GM12801 (cell line): ENCODE results near the gene FHIP1A.

ENCODE experiments used
- TF ChIP-seq, protein P1 (sequence below): IDR thresholded peaks from one replicate; pipeline ENCODE4 v1.5.1; 2011; ENCODE audit warnings: control low read depth; ENCODE audit not compliant: insufficient read length; ENCODE audit errors: extremely low read depth

FHIP1A gene

DNA sequence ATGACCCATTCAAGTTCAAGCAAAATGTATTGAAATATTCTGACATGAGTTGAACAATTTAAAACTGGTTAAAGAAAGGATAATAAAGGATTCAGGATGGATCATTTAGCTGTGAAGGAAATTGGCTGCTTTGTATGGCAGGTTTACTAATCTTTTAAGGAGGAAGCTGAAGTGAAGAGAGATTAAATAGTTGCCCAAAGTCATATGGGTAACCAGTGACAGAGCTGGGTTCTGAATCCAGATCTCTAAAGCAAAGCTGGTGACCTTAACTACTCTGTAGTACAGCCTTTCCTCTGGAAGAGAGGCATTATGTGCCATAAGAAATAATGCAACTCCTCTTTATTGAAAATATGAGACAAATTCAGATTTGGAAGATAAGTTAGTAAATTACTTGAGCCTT, 22.8 kb downstream of the FHIP1A start:
- TF ChIP-seq, protein P1, sequence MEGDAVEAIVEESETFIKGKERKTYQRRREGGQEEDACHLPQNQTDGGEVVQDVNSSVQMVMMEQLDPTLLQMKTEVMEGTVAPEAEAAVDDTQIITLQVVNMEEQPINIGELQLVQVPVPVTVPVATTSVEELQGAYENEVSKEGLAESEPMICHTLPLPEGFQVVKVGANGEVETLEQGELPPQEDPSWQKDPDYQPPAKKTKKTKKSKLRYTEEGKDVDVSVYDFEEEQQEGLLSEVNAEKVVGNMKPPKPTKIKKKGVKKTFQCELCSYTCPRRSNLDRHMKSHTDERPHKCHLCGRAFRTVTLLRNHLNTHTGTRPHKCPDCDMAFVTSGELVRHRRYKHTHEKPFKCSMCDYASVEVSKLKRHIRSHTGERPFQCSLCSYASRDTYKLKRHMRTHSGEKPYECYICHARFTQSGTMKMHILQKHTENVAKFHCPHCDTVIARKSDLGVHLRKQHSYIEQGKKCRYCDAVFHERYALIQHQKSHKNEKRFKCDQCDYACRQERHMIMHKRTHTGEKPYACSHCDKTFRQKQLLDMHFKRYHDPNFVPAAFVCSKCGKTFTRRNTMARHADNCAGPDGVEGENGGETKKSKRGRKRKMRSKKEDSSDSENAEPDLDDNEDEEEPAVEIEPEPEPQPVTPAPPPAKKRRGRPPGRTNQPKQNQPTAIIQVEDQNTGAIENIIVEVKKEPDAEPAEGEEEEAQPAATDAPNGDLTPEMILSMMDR, result no peak

DNA sequence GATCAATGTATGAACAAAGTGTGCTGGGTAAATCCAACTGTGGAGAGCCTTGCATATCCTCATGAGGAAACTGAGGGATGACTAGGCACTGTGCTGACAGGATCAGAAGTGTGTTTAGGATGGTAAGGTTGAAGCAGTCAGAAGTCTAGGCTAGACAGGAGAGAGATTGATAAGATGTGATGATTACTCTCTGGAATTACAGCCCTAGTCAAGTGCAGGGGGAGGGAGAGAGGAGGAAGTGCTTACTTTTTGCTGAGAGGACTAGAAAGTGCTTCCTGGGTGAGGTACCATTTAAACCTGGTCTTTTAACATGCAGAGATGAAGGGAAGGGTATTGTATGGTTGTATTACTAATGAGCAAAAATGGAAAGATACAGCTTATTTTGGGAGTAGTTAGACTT, 23.7 kb downstream of the FHIP1A start:
- TF ChIP-seq, protein P1, result no peak

DNA sequence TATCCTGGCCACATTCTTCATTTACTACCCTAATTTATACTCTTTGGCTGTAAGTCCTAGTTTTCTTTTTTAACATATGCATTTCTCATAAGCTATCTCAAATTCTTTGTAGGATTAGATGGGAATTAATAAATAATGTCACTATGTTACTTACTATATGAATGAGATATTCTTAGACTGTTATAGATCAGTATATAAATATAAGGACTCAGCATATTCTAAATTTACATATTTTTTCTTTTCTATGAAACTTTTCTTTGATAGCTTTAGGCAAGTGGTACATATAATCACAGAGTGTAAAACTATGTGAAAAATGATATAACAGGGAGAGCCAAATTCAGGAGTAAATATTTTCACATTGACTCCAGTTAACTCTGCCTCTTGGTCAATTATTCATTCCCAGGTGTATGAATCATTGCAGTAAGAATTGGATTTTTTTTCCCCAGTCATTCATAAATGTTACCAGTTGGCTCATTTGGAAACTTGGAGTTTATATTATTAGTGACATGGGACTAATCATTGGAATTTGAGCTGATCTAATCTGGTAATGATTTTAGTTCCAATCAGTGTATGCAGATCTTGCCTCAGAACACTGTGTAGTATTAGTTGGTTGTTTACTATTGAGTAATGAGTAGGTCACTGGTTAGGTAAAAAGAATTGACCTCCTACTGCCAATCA, 25.3 kb downstream of the FHIP1A start:
- TF ChIP-seq, protein P1, result no peak

DNA sequence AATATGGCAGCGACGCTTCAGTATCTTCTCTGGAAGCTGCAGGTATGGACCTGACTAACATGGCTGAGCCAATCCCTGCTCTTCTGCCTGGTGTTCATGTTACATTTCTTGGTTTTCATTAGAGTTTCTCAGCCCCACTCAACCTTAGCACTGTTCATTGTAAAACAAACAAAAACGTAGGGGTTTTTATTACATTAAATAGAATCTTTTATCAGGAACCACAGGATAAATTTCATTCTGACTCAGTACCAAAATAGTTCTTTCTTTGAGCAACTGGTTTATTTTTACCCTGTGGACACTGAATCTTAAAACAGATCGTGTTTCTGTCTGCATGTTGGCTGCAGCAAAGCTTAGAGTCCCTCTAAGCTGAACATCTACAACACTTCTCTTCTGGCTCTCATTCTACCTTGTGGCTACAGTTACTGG, 27.1 kb downstream of the FHIP1A start:
- TF ChIP-seq, protein P1, result no peak

DNA sequence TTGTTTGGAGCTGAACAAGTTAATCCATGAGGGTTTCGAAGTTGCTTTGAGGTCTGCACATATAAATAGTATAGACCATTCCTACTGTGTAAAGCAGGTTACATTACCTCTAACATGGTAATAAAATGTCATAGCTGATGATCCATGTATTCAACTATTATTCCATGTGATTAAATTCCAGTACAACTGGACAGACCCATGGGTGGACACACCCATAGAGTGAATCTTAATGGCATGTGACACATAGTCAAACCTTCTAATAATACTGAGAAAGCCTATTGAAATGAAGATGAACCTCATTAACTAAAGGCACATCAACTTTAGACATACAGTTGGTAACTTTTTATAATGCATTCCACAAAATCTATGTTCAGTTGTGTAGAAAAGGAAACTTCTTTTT, 28.5 kb downstream of the FHIP1A start:
- TF ChIP-seq, protein P1, result no peak

DNA sequence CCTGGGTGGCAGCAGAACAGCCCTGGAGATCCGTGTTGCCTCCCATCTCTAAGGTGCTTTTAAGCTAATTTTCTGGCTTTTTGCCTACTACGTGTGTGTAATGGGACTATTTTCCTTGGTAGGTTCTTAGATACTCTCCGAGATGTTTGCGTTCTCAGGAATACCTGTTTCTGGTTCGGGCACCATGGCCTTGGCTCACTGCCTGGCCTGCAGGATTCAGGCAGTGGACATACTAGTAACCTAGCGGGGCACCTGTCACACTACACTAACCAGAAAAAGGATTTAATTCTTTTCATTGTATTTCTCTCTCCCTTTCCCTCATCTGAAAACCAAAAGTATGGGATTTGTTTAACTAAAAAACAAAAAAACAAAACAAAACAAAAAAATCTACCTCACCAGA, 29.2 kb downstream of the FHIP1A start:
- TF ChIP-seq, protein P1, result no peak

DNA sequence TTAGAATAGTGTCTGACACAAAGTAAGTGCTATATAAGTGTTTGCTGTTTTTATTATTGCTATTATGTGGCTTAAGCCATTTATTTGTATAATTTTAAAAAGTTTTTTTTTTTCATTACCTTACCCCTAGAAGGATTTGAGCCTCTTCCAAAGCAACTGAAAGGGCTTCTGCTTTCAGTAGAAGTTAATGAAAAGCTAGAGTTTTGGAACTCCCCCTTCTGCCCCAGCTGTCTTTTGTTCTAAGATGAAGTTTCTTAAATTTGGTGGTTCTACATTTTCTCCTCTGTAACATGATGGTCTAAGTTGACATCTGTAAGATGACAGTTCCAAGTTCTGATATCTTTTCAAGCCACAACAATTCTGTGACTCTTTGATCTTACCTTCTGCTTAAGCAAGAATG, 30.3 kb downstream of the FHIP1A start:
- TF ChIP-seq, protein P1, result no peak

DNA sequence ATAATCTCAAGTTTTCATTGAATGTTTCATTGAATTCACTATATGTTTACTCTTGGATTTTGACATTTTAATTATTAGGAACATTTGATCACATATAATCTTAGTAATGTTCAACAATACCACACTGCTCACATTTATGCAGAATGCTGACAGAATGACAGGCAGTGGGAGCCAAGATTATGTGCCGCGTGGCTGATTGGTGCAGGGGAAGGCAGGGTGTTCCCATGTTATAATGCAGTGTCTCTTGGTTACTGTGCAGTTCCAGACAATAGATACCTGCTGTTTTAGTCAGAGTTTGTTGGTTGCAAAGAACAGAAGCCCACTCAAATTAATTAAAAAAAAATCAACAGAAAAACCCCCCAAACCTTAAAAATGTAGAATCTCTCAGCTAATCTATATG, 33.0 kb downstream of the FHIP1A start:
- TF ChIP-seq, protein P1, result no peak
